MM.1S (cell line): ENCODE results near the gene URB1.

Source experiments
- DNase-seq: peaks from one replicate; pipeline ENCODE4 v3.0.0-alpha.2; 2015
- H2AFZ ChIP-seq: fragments of 300-600 bp; sonication (generic); 2 replicates; pipeline ENCODE4 v1.6.0; 2016; ENCODE audit warnings: antibody characterized with exemption, low read length
- H3F3A ChIP-seq: fragments of 300-600 bp; sonication (generic); 2 replicates; pipeline ENCODE4 v1.6.1; 2016; ENCODE audit warnings: mild to moderate bottlenecking, antibody characterized with exemption, low read length, moderate library complexity, mixed read lengths; ENCODE audit not compliant: insufficient read depth
- H3K27ac ChIP-seq: fragments of 300-600 bp; sonication (generic); 2 replicates; pipeline ENCODE4 v1.5.1; 2016; ENCODE audit warnings: mild to moderate bottlenecking, low read length
- H3K27me3 ChIP-seq: fragments of 300-600 bp; sonication (generic); replicated peaks from 2 replicates; pipeline ENCODE4 v1.6.0; 2016; ENCODE audit warnings: low read length; ENCODE audit not compliant: insufficient read depth
- H3K36me3 ChIP-seq: fragments of 300-600 bp; sonication (generic); replicated peaks from 2 replicates; pipeline ENCODE4 v1.6.1; 2016; ENCODE audit warnings: mild to moderate bottlenecking, low read length, mixed read lengths; ENCODE audit not compliant: insufficient read depth
- H3K4me1 ChIP-seq: fragments of 300-600 bp; sonication (generic); 2 replicates; pipeline ENCODE4 v1.6.1; 2016; ENCODE audit warnings: low read length, mixed read lengths
- H3K4me2 ChIP-seq: fragments of 300-600 bp; sonication (generic); 2 replicates; pipeline ENCODE4 v1.6.0; 2016; ENCODE audit warnings: low read depth, low read length
- H3K4me3 ChIP-seq: fragments of 300-600 bp; sonication (generic); 2 replicates; pipeline ENCODE4 v1.5.1; 2016; ENCODE audit warnings: low read length, mixed read lengths
- H3K79me2 ChIP-seq: fragments of 300-600 bp; sonication (generic); 2 replicates; pipeline ENCODE4 v1.6.1; 2016; ENCODE audit warnings: mixed run types, low read length, mixed read lengths
- H3K9ac ChIP-seq: fragments of 300-600 bp; sonication (generic); 2 replicates; pipeline ENCODE4 v1.6.1; 2016; ENCODE audit warnings: low read length, mixed read lengths
- H3K9me2 ChIP-seq: fragments of 300-600 bp; sonication (generic); replicated peaks from 2 replicates; pipeline ENCODE4 v1.6.1; 2016; ENCODE audit warnings: mild to moderate bottlenecking, low read length, mixed read lengths; ENCODE audit not compliant: insufficient read depth
- H3K9me3 ChIP-seq: fragments of 300-600 bp; sonication (generic); replicated peaks from 2 replicates; pipeline ENCODE4 v1.6.1; 2016; ENCODE audit warnings: mild to moderate bottlenecking, low read length, mixed read lengths; ENCODE audit not compliant: insufficient read depth
- H4K20me1 ChIP-seq: fragments of 300-600 bp; sonication (generic); 2 replicates; pipeline ENCODE4 v1.6.1; 2016; ENCODE audit warnings: mild to moderate bottlenecking, low read length, moderate library complexity, mixed read lengths; ENCODE audit not compliant: insufficient read depth
- EZH2 ChIP-seq: fragments of 300-600 bp; sonication (generic); optimal IDR thresholded peaks from 2 replicates; pipeline ENCODE3; 2017; ENCODE audit warnings: low read depth, mild to moderate bottlenecking, antibody characterized with exemption, low read length, mixed read lengths
- EZH2phosphoT487 ChIP-seq: fragments of 300-600 bp; sonication (generic); IDR thresholded peaks from 2 replicates; pipeline ENCODE4 v1.6.1; 2018; ENCODE audit warnings: antibody characterized with exemption, low read length
- TF ChIP-seq, protein P1 (sequence below): fragments of 300-600 bp; sonication (generic); IDR thresholded peaks from 2 replicates; pipeline ENCODE4 v1.5.1; 2016; ENCODE audit warnings: antibody characterized with exemption, low read length, mixed read lengths

The URB1 gene

GRCh38 chr21:32338209-32338921, 54.4 kb downstream of the URB1 start:
- no peaks in the 10 kb centered on the region for H3K4me1 ChIP-seq
- no peaks in the 10 kb centered on the region for H4K20me1 ChIP-seq
- no peak overlapping the region for H2AFZ ChIP-seq
- DNase-seq: no peak
- no peaks in the 10 kb centered on the region for H3K79me2 ChIP-seq
- H3K9ac ChIP-seq: no peak overlapping the region
- H3K4me3 ChIP-seq: no peak overlapping the region
- TF ChIP-seq, protein P1, sequence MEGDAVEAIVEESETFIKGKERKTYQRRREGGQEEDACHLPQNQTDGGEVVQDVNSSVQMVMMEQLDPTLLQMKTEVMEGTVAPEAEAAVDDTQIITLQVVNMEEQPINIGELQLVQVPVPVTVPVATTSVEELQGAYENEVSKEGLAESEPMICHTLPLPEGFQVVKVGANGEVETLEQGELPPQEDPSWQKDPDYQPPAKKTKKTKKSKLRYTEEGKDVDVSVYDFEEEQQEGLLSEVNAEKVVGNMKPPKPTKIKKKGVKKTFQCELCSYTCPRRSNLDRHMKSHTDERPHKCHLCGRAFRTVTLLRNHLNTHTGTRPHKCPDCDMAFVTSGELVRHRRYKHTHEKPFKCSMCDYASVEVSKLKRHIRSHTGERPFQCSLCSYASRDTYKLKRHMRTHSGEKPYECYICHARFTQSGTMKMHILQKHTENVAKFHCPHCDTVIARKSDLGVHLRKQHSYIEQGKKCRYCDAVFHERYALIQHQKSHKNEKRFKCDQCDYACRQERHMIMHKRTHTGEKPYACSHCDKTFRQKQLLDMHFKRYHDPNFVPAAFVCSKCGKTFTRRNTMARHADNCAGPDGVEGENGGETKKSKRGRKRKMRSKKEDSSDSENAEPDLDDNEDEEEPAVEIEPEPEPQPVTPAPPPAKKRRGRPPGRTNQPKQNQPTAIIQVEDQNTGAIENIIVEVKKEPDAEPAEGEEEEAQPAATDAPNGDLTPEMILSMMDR: no peak
- TF ChIP-seq EZH2 (no peak), EZH2phosphoT487 (no peak)
- H3K9me3 ChIP-seq: no peaks in the 10 kb centered on the region
- no peaks in the 10 kb centered on the region for H3K9me2 ChIP-seq
- peaks cover 13% of the 10 kb centered on the region for H3K36me3 ChIP-seq
- H3K27me3 ChIP-seq: no peaks in the 10 kb centered on the region
- no peak overlapping the region for H3K4me2 ChIP-seq
- no peaks in the 10 kb centered on the region for H3F3A ChIP-seq
- no peak overlapping the region for H3K27ac ChIP-seq

DNA sequence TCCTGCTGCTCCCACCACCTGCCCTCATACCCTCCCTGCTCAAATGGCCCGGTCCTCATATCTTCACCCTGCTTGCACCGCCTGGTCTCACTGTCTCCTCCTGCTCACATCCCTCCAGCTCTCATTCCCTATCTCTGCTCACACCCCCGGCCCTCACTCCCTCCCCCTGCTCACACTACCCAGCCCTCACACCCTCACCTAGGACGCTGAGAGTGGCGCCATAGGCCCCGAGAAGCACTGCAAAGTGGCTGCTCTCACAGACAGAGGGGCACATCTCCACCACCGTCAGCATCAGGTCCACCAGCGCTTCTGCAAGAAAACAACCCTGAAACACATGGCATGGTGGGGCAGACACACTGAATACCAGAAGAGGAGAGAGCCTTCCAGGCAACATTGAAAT, 55.6 kb downstream of the URB1 start:
- Histone ChIP-seq H2AFZ (no peak overlapping the region), H3K9me2 (no peaks in the 10 kb centered on the region), H3K4me1 (no peaks in the 10 kb centered on the region), H3K4me2 (no peak overlapping the region), H4K20me1 (no peaks in the 10 kb centered on the region), H3K36me3 (peaks cover 12% of the 10 kb centered on the region), H3K9ac (no peak overlapping the region), H3K27ac (no peak overlapping the region), H3K9me3 (no peaks in the 10 kb centered on the region), H3K79me2 (no peaks in the 10 kb centered on the region), H3K4me3 (no peak overlapping the region), H3F3A (no peaks in the 10 kb centered on the region), H3K27me3 (no peaks in the 10 kb centered on the region)
- DNase-seq: no peak
- TF ChIP-seq, protein P1: no peak
- no peak for TF ChIP-seq EZH2phosphoT487
- no peak for TF ChIP-seq EZH2

DNA sequence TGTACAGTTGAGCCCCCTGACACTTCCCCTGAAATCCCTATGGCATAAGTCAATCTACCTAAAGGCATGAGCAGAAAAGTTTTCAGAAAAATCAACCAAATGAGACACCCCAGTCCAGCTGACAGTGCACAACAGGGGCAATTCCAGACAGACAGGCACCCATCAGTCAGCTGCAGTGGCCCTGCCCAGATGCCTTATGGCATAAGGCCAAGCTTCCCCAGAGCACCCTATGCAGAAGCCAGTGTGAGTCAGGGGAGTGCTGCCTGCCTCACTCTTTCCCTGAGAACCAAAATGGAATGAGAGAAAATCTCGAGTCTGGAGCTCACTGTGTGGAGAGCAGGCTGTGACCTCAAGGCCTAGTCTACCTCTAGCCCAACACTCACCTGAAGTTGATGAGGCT, 56.1 kb downstream of the URB1 start:
- Histone ChIP-seq H3K27me3 (no peaks in the 10 kb centered on the region), H3F3A (no peaks in the 10 kb centered on the region), H3K27ac (no peak overlapping the region), H3K9me3 (no peaks in the 10 kb centered on the region), H3K4me3 (no peak overlapping the region), H3K9me2 (no peaks in the 10 kb centered on the region), H3K79me2 (no peaks in the 10 kb centered on the region), H3K9ac (no peak overlapping the region), H3K4me1 (no peaks in the 10 kb centered on the region), H3K4me2 (no peak overlapping the region), H4K20me1 (no peaks in the 10 kb centered on the region), H3K36me3 (peaks cover 8% of the 10 kb centered on the region), H2AFZ (no peak overlapping the region)
- TF ChIP-seq EZH2 (no peak), EZH2phosphoT487 (no peak)
- TF ChIP-seq, protein P1: no peak
- no peak for DNase-seq
